Liver (tissue), 9 donors: Measurements from ENCODE around the gene TMEM89. TPM values are rescaled to one million over a fixed set of nuclear protein-coding genes. Genes with fewer than 3 reads are reported as not detected.

ENCODE experiments used
- DNase-seq: peaks from one replicate; pipeline ENCODE4 v3.0.0-alpha.2; 2017; ENCODE audit warnings: low spot score
- H3K27ac ChIP-seq, 2 donors: one replicate each; pipeline ENCODE4 v1.7.0; 2013; ENCODE audit warnings: inconsistent platforms in 2 of 2, low read length in 2 of 2, control low read depth in 1 of 2, low read depth in 1 of 2, mild to moderate bottlenecking in 1 of 2
- H3K27me3 ChIP-seq, 4 donors: one replicate each; pipeline versions ENCODE4 v1.6.1 to v1.7.0; 2013; ENCODE audit warnings: low read length in 3 of 4, inconsistent platforms in 1 of 4, mild to moderate bottlenecking in 1 of 4, moderate library complexity in 1 of 4; ENCODE audit not compliant: control insufficient read depth in 4 of 4, insufficient read depth in 4 of 4
- H3K36me3 ChIP-seq, 4 donors: one replicate each; pipeline versions ENCODE4 v1.6.1 to v1.7.0; 2013; ENCODE audit warnings: low read length in 3 of 4, mild to moderate bottlenecking in 3 of 4, low read depth in 1 of 4, moderate library complexity in 1 of 4; ENCODE audit not compliant: control insufficient read depth in 4 of 4, insufficient read depth in 3 of 4
- H3K4me1 ChIP-seq, 4 donors: one replicate each; pipeline versions ENCODE4 v1.6.1 to v1.7.0; 2013; ENCODE audit warnings: low read length in 3 of 4, mild to moderate bottlenecking in 3 of 4, moderate library complexity in 1 of 4; ENCODE audit not compliant: control insufficient read depth in 4 of 4, insufficient read depth in 4 of 4
- H3K4me3 ChIP-seq, 3 donors: one replicate each; pipeline versions ENCODE4 v1.6.1 to v1.7.0; 2013; ENCODE audit warnings: low read length in 3 of 3, control low read depth in 1 of 3, low read depth in 1 of 3, mild to moderate bottlenecking in 1 of 3
- H3K9ac ChIP-seq, 2 donors: one replicate each; pipeline ENCODE4 v1.7.0; 2013; ENCODE audit warnings: low read length in 2 of 2, mild to moderate bottlenecking in 2 of 2, moderate library complexity in 2 of 2, control low read depth in 1 of 2, low read depth in 1 of 2
- H3K9me3 ChIP-seq, 4 donors: one replicate each; pipeline versions ENCODE4 v1.6.1 to v1.7.0; 2013; ENCODE audit warnings: low read length in 3 of 4; ENCODE audit not compliant: control insufficient read depth in 4 of 4
- FOXA1 ChIP-seq: IDR thresholded peaks from 2 replicates; pipeline ENCODE4 v1.6.1; 2016; ENCODE audit warnings: antibody characterized with exemption
- FOXA2 ChIP-seq: IDR thresholded peaks from 2 replicates; pipeline ENCODE4 v1.6.1; 2016; ENCODE audit warnings: antibody characterized with exemption
- HNF4G ChIP-seq: IDR thresholded peaks from 2 replicates; pipeline ENCODE4 v1.6.1; 2016; ENCODE audit warnings: antibody characterized with exemption
- JUND ChIP-seq, 2 donors: IDR thresholded peaks; 2 replicates each; pipeline ENCODE4 v1.6.1; 2016; ENCODE audit warnings: antibody characterized with exemption in 2 of 2
- RAD21 ChIP-seq, 2 donors: IDR thresholded peaks; 2 replicates each; pipeline ENCODE4 v1.6.1; 2016; ENCODE audit warnings: antibody characterized with exemption in 2 of 2, mild to moderate bottlenecking in 2 of 2
- YY1 ChIP-seq: IDR thresholded peaks from 2 replicates; pipeline ENCODE4 v1.6.1; 2016; ENCODE audit warnings: antibody characterized with exemption, mild to moderate bottlenecking
- WGBS: extraction: QIAGEN DNeasy Blood & Tissue Kit; methylation state at CpG from one replicate; pipeline ENCODE4 v1.1.7; 2013; 5-methylcytosine and 5-hydroxymethylcytosine counted together
- polyA plus RNA-seq, 2 donors: library from polyadenylated mRNA; stranded (reverse) in 1 of 2; unstranded in 1 of 2; fragments of 200-250 nt in 1 of 2; fragments of >200 nt in 1 of 2; fragmentation: Nextera tagmentation in 1 of 2; extraction: Ambion mirVana in 1 of 2; gene quantifications; one replicate each; pipeline versions ENCODE4 v1.2.1 to v1.2.3, GENCODE V29; 2013 to 2015
- total RNA-seq, 2 donors: library from RNA; depleted of rRNA; stranded (reverse); fragments of >200 nt; gene quantifications; one replicate each; pipeline ENCODE4 v1.2.3, GENCODE V29; 2014
- TF ChIP-seq, protein P1 (sequence below): IDR thresholded peaks from 2 replicates; pipeline ENCODE4 v1.6.1; 2016; ENCODE audit warnings: antibody characterized with exemption
- TF ChIP-seq, protein P2 (sequence below): IDR thresholded peaks from 2 replicates; pipeline ENCODE4 v1.6.1; 2016; ENCODE audit warnings: antibody characterized with exemption, mild to moderate bottlenecking
- TF ChIP-seq, protein P3 (sequence below): fragments of 150-350 bp; IDR thresholded peaks from 2 replicates; pipeline ENCODE4 v1.5.1; 2017; ENCODE audit warnings: improper control_type of control experiment, low read depth, low read length; ENCODE audit not compliant: missing input control
- TF ChIP-seq, protein P4 (sequence below): IDR thresholded peaks from 2 replicates; pipeline ENCODE4 v1.6.1; 2016; ENCODE audit warnings: antibody characterized with exemption
- donor health status: healthy.
- donor health status: healthy.
- donor health status: healthy.
- donor health status: healthy.
- donor health status: healthy.

TMEM89 gene
- total and polyA plus RNA-seq, 4 donors: not detected

DNA sequence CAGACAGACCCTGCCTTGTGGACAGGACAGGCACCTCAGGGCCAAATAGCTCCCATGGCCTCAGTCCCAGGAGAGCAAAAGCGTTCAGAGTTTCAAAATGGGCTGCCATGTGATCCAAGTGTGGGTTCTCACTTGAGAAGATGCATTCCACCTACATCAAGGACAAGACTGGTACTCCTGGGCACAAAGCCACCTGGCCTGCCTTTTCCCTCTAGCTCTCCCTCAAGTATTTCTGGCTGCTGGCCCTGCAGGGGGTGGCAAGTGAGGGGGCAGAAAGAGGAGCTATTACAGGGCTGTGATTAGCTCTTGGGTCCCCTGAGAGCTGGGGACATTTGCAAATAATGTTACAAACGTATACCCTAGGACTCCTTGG lies 20.0 kb downstream of the TMEM89 start:
- no peak for DNase-seq
- H3K36me3 ChIP-seq: peaks cover 19 to 84% (median 66%) of the 10 kb centered on the region in 4 donors
- no peaks in the 10 kb centered on the region for H3K27me3 ChIP-seq
- no peaks in the 10 kb centered on the region for H3K9me3 ChIP-seq
- TF ChIP-seq, protein P1, sequence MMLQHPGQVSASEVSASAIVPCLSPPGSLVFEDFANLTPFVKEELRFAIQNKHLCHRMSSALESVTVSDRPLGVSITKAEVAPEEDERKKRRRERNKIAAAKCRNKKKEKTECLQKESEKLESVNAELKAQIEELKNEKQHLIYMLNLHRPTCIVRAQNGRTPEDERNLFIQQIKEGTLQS: no peak
- TF ChIP-seq, protein P2, sequence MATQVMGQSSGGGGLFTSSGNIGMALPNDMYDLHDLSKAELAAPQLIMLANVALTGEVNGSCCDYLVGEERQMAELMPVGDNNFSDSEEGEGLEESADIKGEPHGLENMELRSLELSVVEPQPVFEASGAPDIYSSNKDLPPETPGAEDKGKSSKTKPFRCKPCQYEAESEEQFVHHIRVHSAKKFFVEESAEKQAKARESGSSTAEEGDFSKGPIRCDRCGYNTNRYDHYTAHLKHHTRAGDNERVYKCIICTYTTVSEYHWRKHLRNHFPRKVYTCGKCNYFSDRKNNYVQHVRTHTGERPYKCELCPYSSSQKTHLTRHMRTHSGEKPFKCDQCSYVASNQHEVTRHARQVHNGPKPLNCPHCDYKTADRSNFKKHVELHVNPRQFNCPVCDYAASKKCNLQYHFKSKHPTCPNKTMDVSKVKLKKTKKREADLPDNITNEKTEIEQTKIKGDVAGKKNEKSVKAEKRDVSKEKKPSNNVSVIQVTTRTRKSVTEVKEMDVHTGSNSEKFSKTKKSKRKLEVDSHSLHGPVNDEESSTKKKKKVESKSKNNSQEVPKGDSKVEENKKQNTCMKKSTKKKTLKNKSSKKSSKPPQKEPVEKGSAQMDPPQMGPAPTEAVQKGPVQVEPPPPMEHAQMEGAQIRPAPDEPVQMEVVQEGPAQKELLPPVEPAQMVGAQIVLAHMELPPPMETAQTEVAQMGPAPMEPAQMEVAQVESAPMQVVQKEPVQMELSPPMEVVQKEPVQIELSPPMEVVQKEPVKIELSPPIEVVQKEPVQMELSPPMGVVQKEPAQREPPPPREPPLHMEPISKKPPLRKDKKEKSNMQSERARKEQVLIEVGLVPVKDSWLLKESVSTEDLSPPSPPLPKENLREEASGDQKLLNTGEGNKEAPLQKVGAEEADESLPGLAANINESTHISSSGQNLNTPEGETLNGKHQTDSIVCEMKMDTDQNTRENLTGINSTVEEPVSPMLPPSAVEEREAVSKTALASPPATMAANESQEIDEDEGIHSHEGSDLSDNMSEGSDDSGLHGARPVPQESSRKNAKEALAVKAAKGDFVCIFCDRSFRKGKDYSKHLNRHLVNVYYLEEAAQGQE: no peak
- TF ChIP-seq JUND (IDR thresholded peaks at IDR 0.05): no peak
- TF ChIP-seq FOXA1: no peak
- TF ChIP-seq YY1: no peak
- TF ChIP-seq RAD21 (IDR thresholded peaks at IDR 0.05): no peak
- TF ChIP-seq, protein P3, sequence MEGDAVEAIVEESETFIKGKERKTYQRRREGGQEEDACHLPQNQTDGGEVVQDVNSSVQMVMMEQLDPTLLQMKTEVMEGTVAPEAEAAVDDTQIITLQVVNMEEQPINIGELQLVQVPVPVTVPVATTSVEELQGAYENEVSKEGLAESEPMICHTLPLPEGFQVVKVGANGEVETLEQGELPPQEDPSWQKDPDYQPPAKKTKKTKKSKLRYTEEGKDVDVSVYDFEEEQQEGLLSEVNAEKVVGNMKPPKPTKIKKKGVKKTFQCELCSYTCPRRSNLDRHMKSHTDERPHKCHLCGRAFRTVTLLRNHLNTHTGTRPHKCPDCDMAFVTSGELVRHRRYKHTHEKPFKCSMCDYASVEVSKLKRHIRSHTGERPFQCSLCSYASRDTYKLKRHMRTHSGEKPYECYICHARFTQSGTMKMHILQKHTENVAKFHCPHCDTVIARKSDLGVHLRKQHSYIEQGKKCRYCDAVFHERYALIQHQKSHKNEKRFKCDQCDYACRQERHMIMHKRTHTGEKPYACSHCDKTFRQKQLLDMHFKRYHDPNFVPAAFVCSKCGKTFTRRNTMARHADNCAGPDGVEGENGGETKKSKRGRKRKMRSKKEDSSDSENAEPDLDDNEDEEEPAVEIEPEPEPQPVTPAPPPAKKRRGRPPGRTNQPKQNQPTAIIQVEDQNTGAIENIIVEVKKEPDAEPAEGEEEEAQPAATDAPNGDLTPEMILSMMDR: no peak
- TF ChIP-seq, protein P4, sequence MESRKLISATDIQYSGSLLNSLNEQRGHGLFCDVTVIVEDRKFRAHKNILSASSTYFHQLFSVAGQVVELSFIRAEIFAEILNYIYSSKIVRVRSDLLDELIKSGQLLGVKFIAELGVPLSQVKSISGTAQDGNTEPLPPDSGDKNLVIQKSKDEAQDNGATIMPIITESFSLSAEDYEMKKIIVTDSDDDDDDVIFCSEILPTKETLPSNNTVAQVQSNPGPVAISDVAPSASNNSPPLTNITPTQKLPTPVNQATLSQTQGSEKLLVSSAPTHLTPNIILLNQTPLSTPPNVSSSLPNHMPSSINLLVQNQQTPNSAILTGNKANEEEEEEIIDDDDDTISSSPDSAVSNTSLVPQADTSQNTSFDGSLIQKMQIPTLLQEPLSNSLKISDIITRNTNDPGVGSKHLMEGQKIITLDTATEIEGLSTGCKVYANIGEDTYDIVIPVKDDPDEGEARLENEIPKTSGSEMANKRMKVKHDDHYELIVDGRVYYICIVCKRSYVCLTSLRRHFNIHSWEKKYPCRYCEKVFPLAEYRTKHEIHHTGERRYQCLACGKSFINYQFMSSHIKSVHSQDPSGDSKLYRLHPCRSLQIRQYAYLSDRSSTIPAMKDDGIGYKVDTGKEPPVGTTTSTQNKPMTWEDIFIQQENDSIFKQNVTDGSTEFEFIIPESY: no peak
- no peak overlapping the region for H3K9ac ChIP-seq
- no peak overlapping the region for H3K27ac ChIP-seq
- WGBS: 87% methylated on average over 2 of the region's 2 CpGs
- no peak overlapping the region for H3K4me3 ChIP-seq
- no peaks in the 10 kb centered on the region for H3K4me1 ChIP-seq

DNA sequence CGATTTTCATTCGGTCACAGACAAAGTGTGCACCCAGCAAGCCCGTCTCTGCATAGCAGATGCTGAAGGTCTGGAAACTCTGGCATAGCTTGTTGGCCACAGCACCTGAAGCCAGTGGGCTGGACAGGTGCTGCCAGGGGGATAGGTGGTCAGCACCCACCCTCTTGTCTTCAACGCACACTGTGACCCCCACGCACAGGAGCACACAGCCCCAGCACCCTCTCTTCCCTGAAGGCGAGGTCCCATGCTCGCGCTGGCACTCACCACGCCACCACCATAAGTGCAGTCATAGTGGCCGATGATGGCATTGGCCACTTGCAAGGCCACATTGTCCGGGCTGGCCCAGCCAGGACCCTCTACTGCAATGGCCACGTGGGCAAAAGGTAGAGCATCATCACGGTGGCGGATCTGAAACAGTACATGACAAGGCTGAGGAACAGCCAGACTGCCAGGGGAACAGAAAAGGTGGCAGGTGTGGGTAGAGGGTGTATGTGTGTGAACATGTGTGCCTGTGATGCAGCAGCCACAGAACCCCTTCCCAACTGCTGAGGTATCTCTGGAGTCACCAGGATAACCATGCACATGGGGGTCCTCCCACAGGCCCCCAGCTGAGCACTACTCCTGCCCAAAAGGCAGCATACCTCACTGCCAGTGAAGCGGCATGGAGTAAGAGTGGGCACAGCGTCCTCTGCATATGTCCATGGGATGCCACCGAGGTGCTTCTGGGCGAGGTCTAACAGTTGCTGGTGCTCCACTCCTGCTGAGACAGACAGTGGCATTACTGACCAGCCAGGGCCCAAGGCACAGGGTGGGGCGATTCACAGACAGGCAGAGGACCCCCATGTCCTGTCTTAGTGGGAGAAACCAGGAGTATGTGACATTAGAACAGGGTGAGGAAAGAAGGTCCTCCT lies 20.6 kb downstream of the TMEM89 start:
- Histone ChIP-seq H3K4me1 (no peaks in the 10 kb centered on the region), H3K27ac (no peak overlapping the region), H3K9me3 (no peaks in the 10 kb centered on the region), H3K27me3 (no peaks in the 10 kb centered on the region), H3K9ac (no peak overlapping the region), H3K36me3 (peaks cover 19 to 83% (median 66%) of the 10 kb centered on the region in 4 donors), H3K4me3 (no peak overlapping the region)
- DNase-seq: no peak
- TF ChIP-seq FOXA2 (no peak), HNF4G (no peak), JUND (IDR thresholded peaks at IDR 0.05) (no peak)
- TF ChIP-seq, protein P2: no peak
- WGBS: 97% methylated on average over 19 of the region's 19 CpGs
